GM19397 (cell line): ENCODE measurements around the gene CAT.
A peak's percentile ranks its signal among the peaks of the same experiment; 100 is the strongest.

Source experiments
- ATAC-seq: cut with Tn5 transposase; IDR thresholded peaks from one replicate; pipeline ENCODE4 v1.9.1; 2021; ENCODE audit warnings: mild to moderate bottlenecking, moderate library complexity; ENCODE audit not compliant: unreplicated experiment

The CAT gene

GRCh38 chr11:34493926-34494595 lies 55.3 kb downstream of the CAT start:
- ATAC-seq: no peak

- no peak for ATAC-seq
These were observed 56.5 kb downstream of the CAT start for GRCh38 chr11:34495239-34495723.

GRCh38 chr11:34495724-34496377 lies 57.1 kb downstream of the CAT start:
- no peak for ATAC-seq

- ATAC-seq: no peak
These were observed 61.2 kb downstream of the CAT start for GRCh38 chr11:34499719-34500500.

GRCh38 chr11:34501500-34501899 lies 62.8 kb downstream of the CAT start:
- ATAC-seq: no peak

GRCh38 chr11:34501949-34502348 lies 63.2 kb downstream of the CAT start:
- no peak for ATAC-seq

GRCh38 chr11:34502949-34503348 lies 64.2 kb downstream of the CAT start:
- ATAC-seq: no peak

GRCh38 chr11:34505874-34506273 lies 67.1 kb downstream of the CAT start:
- no peak for ATAC-seq

GRCh38 chr11:34507156-34507555 lies 68.4 kb downstream of the CAT start:
- no peak for ATAC-seq

GRCh38 chr11:34507610-34508009 lies 68.9 kb downstream of the CAT start:
- ATAC-seq: no peak

GRCh38 chr11:34508524-34508923 lies 69.8 kb downstream of the CAT start:
- no peak for ATAC-seq

- ATAC-seq: no peak
These were observed 70.7 kb downstream of the CAT start for GRCh38 chr11:34509336-34509876.

GRCh38 chr11:34510218-34510617 lies 71.5 kb downstream of the CAT start:
- ATAC-seq: no peak

- ATAC-seq: no peak
These were observed 71.9 kb downstream of the CAT start for GRCh38 chr11:34510673-34511072.

- ATAC-seq: peak; percentile 94
These were observed 74.3 kb downstream of the CAT start for GRCh38 chr11:34512840-34513681.

GRCh38 chr11:34513682-34514449 lies 75.1 kb downstream of the CAT start, which contains the start of gene ELF5:
ELF5 (minus strand) TSS chr11:34513794; CDS start chr11:34505749, 8,045 bp downstream.
- no peak for ATAC-seq

GRCh38 chr11:34514597-34514996 lies 75.9 kb downstream of the CAT start:
- ATAC-seq: no peak

GRCh38 chr11:34516247-34517040 lies 77.7 kb downstream of the CAT start:
- ATAC-seq: no peak
